Glutamatergic neuron (in vitro differentiated cells): ENCODE results near the gene TMEM132E. TPM values are rescaled to one million over a fixed set of nuclear protein-coding genes. Genes with fewer than 3 reads are reported as not detected.

ENCODE experiments used
- DNase-seq: peaks from one replicate; pipeline ENCODE4 v3.0.0; 2022
- H3K27ac Mint-ChIP-seq: one replicate; pipeline ENCODE4 v1.8.0; 2020; ENCODE audit warnings: mild to moderate bottlenecking, mixed read lengths, inconsistent platforms; ENCODE audit not compliant: unreplicated experiment
- H3K27me3 Mint-ChIP-seq: one replicate; pipeline ENCODE4 v1.8.0; 2020; ENCODE audit warnings: mild to moderate bottlenecking, moderate library complexity, mixed read lengths, inconsistent platforms; ENCODE audit not compliant: unreplicated experiment
- H3K36me3 Mint-ChIP-seq: one replicate; pipeline ENCODE4 v1.8.0; 2020; ENCODE audit warnings: mild to moderate bottlenecking, mixed read lengths, inconsistent platforms; ENCODE audit not compliant: unreplicated experiment
- H3K4me1 Mint-ChIP-seq: one replicate; pipeline ENCODE4 v1.8.0; 2020; ENCODE audit warnings: mild to moderate bottlenecking, low read depth, mixed read lengths, inconsistent platforms; ENCODE audit not compliant: unreplicated experiment
- H3K4me3 Mint-ChIP-seq: one replicate; pipeline ENCODE4 v1.8.0; 2020; ENCODE audit warnings: mild to moderate bottlenecking, mixed read lengths, inconsistent platforms; ENCODE audit not compliant: unreplicated experiment
- H3K9me3 Mint-ChIP-seq: one replicate; pipeline ENCODE4 v1.8.0; 2020; ENCODE audit warnings: mild to moderate bottlenecking, moderate library complexity, mixed read lengths, inconsistent platforms; ENCODE audit not compliant: unreplicated experiment
- total RNA-seq: library from RNA; stranded (reverse); fragmentation: NEBNext Ultra II Directional; extraction: Animal tissue kit (Norgen Biotek cat#: 25700); gene quantifications from one replicate; pipeline ENCODE4 v1.2.1, GENCODE V29; 2021; ENCODE audit not compliant: unreplicated experiment
- TF ChIP-seq, protein P1 (sequence below): fragments of 200-600 bp; sonication (generic); IDR thresholded peaks from one replicate; pipeline ENCODE4 v1.5.0; 2021; ENCODE audit not compliant: partially characterized antibody, unreplicated experiment

TMEM132E gene
- total RNA-seq, 1 donor from 2014 or later, result 93.6 TPM

DNA sequence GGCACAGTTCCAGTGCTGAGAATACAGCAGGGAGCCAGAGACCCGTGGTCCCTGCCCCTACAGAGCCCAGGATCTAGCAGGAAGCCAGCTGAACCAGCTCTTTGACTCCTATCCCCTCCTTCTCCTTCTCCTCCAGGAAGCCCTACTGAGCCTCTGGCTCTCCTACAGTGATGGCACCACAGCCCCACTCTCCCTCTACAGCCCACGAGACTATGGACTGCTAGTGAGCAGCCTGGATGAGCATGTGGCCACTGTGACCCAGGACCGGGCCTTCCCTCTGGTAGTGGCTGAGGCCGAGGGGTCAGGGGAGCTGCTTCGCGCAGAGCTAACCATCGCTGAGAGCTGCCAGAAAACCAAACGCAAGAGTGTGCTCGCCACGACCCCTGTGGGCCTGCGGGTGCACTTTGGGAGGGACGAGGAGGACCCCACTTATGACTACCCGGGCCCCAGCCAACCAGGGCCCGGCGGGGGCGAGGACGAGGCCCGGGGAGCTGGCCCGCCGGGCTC is 57.7 kb downstream of the TMEM132E start:
- peaks cover 4% of the 10 kb centered on the region for H3K36me3 Mint-ChIP-seq
- peaks cover 12% of the 10 kb centered on the region for H3K27me3 Mint-ChIP-seq
- H3K4me1 Mint-ChIP-seq, result peaks cover 12% of the 10 kb centered on the region
- no peak overlapping the region for H3K4me3 Mint-ChIP-seq
- peaks cover 10% of the 10 kb centered on the region for H3K9me3 Mint-ChIP-seq
- TF ChIP-seq, protein P1, sequence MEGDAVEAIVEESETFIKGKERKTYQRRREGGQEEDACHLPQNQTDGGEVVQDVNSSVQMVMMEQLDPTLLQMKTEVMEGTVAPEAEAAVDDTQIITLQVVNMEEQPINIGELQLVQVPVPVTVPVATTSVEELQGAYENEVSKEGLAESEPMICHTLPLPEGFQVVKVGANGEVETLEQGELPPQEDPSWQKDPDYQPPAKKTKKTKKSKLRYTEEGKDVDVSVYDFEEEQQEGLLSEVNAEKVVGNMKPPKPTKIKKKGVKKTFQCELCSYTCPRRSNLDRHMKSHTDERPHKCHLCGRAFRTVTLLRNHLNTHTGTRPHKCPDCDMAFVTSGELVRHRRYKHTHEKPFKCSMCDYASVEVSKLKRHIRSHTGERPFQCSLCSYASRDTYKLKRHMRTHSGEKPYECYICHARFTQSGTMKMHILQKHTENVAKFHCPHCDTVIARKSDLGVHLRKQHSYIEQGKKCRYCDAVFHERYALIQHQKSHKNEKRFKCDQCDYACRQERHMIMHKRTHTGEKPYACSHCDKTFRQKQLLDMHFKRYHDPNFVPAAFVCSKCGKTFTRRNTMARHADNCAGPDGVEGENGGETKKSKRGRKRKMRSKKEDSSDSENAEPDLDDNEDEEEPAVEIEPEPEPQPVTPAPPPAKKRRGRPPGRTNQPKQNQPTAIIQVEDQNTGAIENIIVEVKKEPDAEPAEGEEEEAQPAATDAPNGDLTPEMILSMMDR, result no peak
- DNase-seq, result no peak
- H3K27ac Mint-ChIP-seq, result no peak overlapping the region

DNA sequence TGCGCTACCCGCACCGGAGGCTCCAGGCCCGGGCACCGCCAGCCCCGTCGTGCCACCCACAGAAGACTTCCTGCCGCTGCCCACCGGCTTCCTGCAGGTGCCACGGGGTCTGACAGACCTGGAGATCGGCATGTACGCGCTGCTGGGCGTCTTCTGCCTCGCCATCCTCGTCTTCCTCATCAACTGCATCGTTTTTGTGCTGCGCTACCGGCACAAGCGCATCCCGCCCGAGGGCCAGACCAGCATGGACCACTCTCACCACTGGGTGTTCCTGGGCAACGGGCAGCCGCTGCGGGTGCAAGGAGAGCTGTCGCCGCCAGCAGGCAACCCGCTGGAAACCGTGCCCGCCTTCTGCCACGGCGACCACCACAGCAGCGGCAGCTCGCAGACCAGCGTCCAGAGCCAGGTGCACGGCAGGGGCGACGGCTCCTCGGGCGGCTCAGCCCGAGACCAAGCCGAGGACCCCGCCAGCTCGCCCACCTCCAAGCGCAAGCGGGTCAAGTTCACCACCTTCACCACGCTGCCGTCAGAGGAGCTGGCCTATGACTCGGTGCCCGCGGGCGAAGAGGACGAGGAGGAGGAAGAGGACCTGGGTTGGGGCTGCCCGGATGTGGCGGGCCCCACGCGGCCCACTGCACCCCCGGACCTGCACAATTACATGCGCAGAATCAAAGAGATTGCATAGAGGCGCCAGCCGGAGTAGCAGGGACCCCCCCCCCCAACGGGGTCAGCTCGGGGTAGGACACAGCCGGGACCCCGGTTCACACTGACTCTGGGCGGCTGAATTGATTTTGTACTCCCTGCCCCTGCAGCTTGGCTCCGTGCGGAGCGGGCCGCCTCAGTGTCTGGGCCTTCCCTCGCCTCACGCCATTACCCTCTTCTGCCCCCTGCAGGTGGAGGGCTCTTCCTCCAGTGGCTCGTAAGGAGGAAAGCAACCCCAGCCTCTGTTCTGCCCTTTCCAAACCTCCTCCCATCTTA is 58.5 kb downstream of the TMEM132E start:
- Mint-ChIP-seq H3K27me3 (peaks cover 11% of the 10 kb centered on the region), H3K36me3 (peaks cover 4% of the 10 kb centered on the region), H3K9me3 (peaks cover 10% of the 10 kb centered on the region), H3K4me1 (peaks cover 12% of the 10 kb centered on the region), H3K4me3 (no peak overlapping the region), H3K27ac (no peak overlapping the region)
- TF ChIP-seq, protein P1, result peak; percentile 84
- DNase-seq, result peak; percentile 89

DNA sequence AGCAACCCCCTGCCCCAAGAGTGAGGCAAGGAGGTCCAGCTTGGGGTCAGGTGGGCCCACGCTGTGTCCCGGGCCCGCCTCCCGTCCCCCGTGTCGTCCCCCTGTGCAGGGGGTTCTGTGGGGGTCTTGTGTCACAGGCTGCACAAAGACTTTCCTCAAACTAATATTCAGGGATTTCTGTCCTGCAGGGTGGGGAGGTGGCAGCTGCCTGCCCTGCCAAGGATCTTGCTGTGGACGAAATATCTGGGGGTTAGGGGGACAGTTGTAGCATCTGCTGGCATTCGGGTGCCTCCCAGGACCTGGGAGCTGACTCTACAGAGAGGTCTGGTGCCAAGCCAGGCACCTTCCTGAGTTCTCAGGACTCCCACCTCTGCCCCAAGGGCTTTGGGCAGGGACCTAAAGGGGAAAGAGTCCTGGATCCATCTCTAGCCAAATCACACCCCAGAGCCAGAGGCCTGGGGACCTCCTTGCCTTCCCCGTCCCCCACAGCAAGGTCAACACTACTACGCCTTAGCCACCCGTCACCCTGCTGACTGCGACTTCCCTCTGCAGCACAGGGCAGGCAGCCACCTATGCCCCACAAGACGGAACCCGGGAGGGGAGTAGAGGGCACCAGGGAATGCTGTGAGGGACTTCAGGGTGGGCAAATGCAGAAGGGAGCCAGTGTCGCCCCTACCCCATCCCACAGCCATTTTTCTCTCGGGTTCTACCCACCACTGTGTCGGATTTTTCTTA is 59.3 kb downstream of the TMEM132E start:
- Mint-ChIP-seq H3K27me3 (peaks cover 7% of the 10 kb centered on the region), H3K4me1 (peaks cover 5% of the 10 kb centered on the region), H3K27ac (peak overlapping the region; percentile 38), H3K9me3 (peaks cover 9% of the 10 kb centered on the region), H3K4me3 (no peak overlapping the region), H3K36me3 (peaks cover 4% of the 10 kb centered on the region)
- TF ChIP-seq, protein P1, result peak; percentile 49
- DNase-seq, result no peak

DNA sequence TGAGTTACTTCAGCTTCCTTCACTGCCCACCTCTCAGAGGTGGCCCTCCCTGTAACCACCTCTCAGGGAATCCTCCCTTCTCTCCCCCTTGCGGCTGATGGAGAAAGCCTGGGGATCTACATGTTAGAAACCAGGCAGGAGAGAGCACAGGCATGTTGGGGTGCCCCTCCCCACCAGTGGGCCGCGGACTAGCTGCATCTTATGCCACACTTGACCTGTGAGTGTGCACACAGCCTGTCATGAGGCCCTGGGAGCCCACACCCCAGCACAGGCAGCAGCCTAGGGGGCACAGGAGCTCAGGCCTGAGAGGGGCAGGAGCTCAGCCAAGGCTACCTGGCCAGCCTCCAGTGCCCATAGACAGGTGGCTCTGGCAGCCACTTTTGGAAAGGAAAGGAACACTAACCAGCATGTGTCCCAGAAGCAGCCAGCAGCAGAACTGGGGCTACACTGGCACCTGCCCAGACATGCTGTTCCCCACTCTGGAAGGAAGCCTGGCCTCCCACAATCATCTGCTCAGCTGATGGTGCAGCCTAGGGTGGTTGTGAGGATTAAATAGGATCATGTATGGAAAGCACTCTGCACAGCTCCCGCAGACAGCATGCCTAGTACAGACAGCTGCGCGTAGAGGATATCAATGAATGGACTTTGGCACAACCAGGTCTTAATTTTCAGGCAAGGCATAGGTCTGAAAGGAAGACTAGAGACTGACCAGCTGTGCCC is 60.5 kb downstream of the TMEM132E start:
- no peak for DNase-seq
- Mint-ChIP-seq H3K4me1 (peaks cover 9% of the 10 kb centered on the region), H3K27ac (no peak overlapping the region), H3K27me3 (peaks cover 9% of the 10 kb centered on the region), H3K4me3 (no peak overlapping the region), H3K36me3 (no peaks in the 10 kb centered on the region), H3K9me3 (peaks cover 10% of the 10 kb centered on the region)
- TF ChIP-seq, protein P1, result no peak
